IMR-90 (cell line): ENCODE measurements around the gene CIB1. TPM values are rescaled to one million over a fixed set of nuclear protein-coding genes. Genes with fewer than 3 reads are reported as not detected.

Source experiments
- ATAC-seq: fragments of 200-7000 bp; cut with Tn5 transposase; 2 replicates; pipeline ENCODE4 v1.9.1; 2020; ENCODE audit warnings: low read depth, mild to moderate bottlenecking, moderate library complexity
- BruUV-seq: library from RNA; stranded (reverse); fragments of 400-500 nt; replicated peaks from 2 replicates; lab custom pipeline; 2021; lab: Mats Ljungman, UMichigan
- CTCF ChIA-PET: fragments of 300-600 bp; formaldehyde crosslinking; extraction: SDS; loops from one replicate; lab custom pipeline; 2021; ENCODE audit warnings: antibody characterized with exemption; lab: Yijun Ruan, JAX
- POLR2A ChIA-PET: fragments of 300-600 bp; sonication (Branson Sonifier 250); formaldehyde crosslinking; loops from one replicate; lab custom pipeline; 2022; ENCODE audit warnings: antibody characterized with exemption; ENCODE audit not compliant: unreplicated experiment; lab: Charles Lee
- DNase-seq: peaks from one replicate; pipeline ENCODE4 v3.0.0; 2013
- H2AFZ ChIP-seq: replicated peaks from 2 replicates; pipeline ENCODE3; 2013; ENCODE audit warnings: low read length, mild to moderate bottlenecking; ENCODE audit not compliant: poor library complexity
- H2AK5ac ChIP-seq: 2 replicates; pipeline ENCODE4 v1.6.1; 2013; ENCODE audit warnings: low read depth, low read length, inconsistent platforms
- H2AK9ac ChIP-seq: replicated peaks from 2 replicates; pipeline ENCODE3; 2013; ENCODE audit warnings: mild to moderate bottlenecking, low read depth, low read length, moderate library complexity; ENCODE audit not compliant: poor library complexity
- H2BK120ac ChIP-seq: 2 replicates; pipeline ENCODE4 v1.6.1; 2013; ENCODE audit warnings: low read depth, low read length, inconsistent platforms
- H2BK15ac ChIP-seq: 3 replicates; pipeline ENCODE4 v1.6.1; 2013; ENCODE audit warnings: low read depth, low read length, inconsistent platforms
- H2BK20ac ChIP-seq: 2 replicates; pipeline ENCODE4 v1.6.1; 2013; ENCODE audit warnings: low read depth, mild to moderate bottlenecking, inconsistent platforms, low read length, moderate library complexity
- H2BK5ac ChIP-seq: 2 replicates; pipeline ENCODE4 v1.6.1; 2013; ENCODE audit warnings: mild to moderate bottlenecking, low read depth, low read length, inconsistent platforms; ENCODE audit not compliant: poor library complexity, severe bottlenecking
- H3K14ac ChIP-seq: replicated peaks from 2 replicates; pipeline ENCODE4 v1.6.1; 2013; ENCODE audit warnings: low read depth, low read length, inconsistent platforms
- H3K18ac ChIP-seq: 2 replicates; pipeline ENCODE4 v1.6.1; 2013; ENCODE audit warnings: low read depth, low read length, control low read depth
- H3K23ac ChIP-seq: 2 replicates; pipeline ENCODE4 v1.6.1; 2013; ENCODE audit warnings: low read depth, low read length, inconsistent platforms
- H3K27ac ChIP-seq: 2 replicates; pipeline ENCODE4 v1.5.1; 2013; ENCODE audit warnings: mild to moderate bottlenecking, control low read depth, low read length; ENCODE audit not compliant: insufficient read depth
- H3K27me3 ChIP-seq: 2 replicates; pipeline ENCODE4 v1.6.1; 2013; ENCODE audit warnings: low read length; ENCODE audit not compliant: control insufficient read depth, insufficient read depth
- H3K36me3 ChIP-seq: 2 replicates; pipeline ENCODE4 v1.6.1; 2013; ENCODE audit warnings: low read length, mixed read lengths; ENCODE audit not compliant: control insufficient read depth, insufficient read depth
- H3K4ac ChIP-seq: 2 replicates; pipeline ENCODE4 v1.6.1; 2013; ENCODE audit warnings: low read depth, low read length, inconsistent platforms
- H3K4me1 ChIP-seq: 2 replicates; pipeline ENCODE4 v1.6.1; 2013; ENCODE audit warnings: low read length, mixed read lengths; ENCODE audit not compliant: control insufficient read depth, insufficient read depth
- H3K4me2 ChIP-seq: 2 replicates; pipeline ENCODE4 v1.6.1; 2013; ENCODE audit warnings: low read depth, mild to moderate bottlenecking, control low read depth, low read length, moderate library complexity
- H3K4me3 ChIP-seq: 2 replicates; pipeline ENCODE4 v1.5.1; 2013; ENCODE audit warnings: low read depth, mild to moderate bottlenecking, control low read depth, low read length, moderate library complexity; ENCODE audit not compliant: insufficient read depth
- H3K56ac ChIP-seq: 2 replicates; pipeline ENCODE4 v1.6.1; 2013; ENCODE audit warnings: low read length, inconsistent platforms; ENCODE audit not compliant: insufficient read depth; ENCODE audit errors: extremely low read depth
- H3K79me1 ChIP-seq, 2 experiments: 2 replicates each; pipeline ENCODE4 v1.6.1; 2013; ENCODE audit warnings: low read length in 2 of 2, inconsistent platforms in 1 of 2, low read depth in 1 of 2
- H3K9ac ChIP-seq: 2 replicates; pipeline ENCODE4 v1.6.1; 2013; ENCODE audit warnings: low read depth, low read length, control low read depth
- H3K9me1 ChIP-seq: 2 replicates; pipeline ENCODE4 v1.6.1; 2013; ENCODE audit warnings: low read length, inconsistent platforms; ENCODE audit not compliant: insufficient read depth
- H3K9me3 ChIP-seq: 2 replicates; pipeline ENCODE4 v1.6.1; 2013; ENCODE audit warnings: low read length; ENCODE audit not compliant: control insufficient read depth, insufficient read depth
- H4K20me1 ChIP-seq: 2 replicates; pipeline ENCODE4 v1.6.1; 2013; ENCODE audit warnings: low read length, inconsistent platforms; ENCODE audit not compliant: insufficient read depth
- H4K5ac ChIP-seq: 2 replicates; pipeline ENCODE4 v1.6.1; 2013; ENCODE audit warnings: mild to moderate bottlenecking, low read depth, low read length, control low read depth
- H4K8ac ChIP-seq, 2 experiments: 2 replicates each; pipeline ENCODE4 v1.6.1; 2013; ENCODE audit warnings: low read depth in 2 of 2, low read length in 2 of 2, control low read depth in 1 of 2, inconsistent platforms in 1 of 2
- H4K91ac ChIP-seq: 2 replicates; pipeline ENCODE4 v1.6.1; 2013; ENCODE audit warnings: low read depth, low read length, inconsistent platforms; ENCODE audit not compliant: insufficient read depth
- BHLHE40 ChIP-seq: fragments of 150-350 bp; IDR thresholded peaks from 2 replicates; pipeline ENCODE4 v1.6.1; 2016; ENCODE audit warnings: mild to moderate bottlenecking, low read depth, low read length
- CEBPB ChIP-seq: IDR thresholded peaks from 2 replicates; pipeline ENCODE4 v1.6.1; 2012; ENCODE audit warnings: low read depth, low read length, improper control_type of control experiment
- CHD1 ChIP-seq: IDR thresholded peaks from 2 replicates; pipeline ENCODE4 v1.6.1; 2012; ENCODE audit warnings: low read depth, low read length, improper control_type of control experiment
- ELK1 ChIP-seq: fragments of 150-350 bp; IDR thresholded peaks from 2 replicates; pipeline ENCODE4 v1.6.1; 2016; ENCODE audit warnings: low read depth, mild to moderate bottlenecking, low read length, moderate library complexity, borderline replicate concordance
- FOS ChIP-seq: fragments of 150-350 bp; IDR thresholded peaks from 2 replicates; pipeline ENCODE4 v1.6.1; 2016; ENCODE audit warnings: low read depth, low read length
- MXI1 ChIP-seq: IDR thresholded peaks from 2 replicates; pipeline ENCODE4 v1.6.1; 2012; ENCODE audit warnings: low read depth, mild to moderate bottlenecking, low read length, moderate library complexity, borderline replicate concordance
- NFE2L2 ChIP-seq: fragments of 150-350 bp; IDR thresholded peaks from 2 replicates; pipeline ENCODE4 v1.6.1; 2016; ENCODE audit warnings: low read depth, mild to moderate bottlenecking, low read length
- POLR2A ChIP-seq: IDR thresholded peaks from 2 replicates; pipeline ENCODE4 v1.6.1; 2012; ENCODE audit warnings: mild to moderate bottlenecking, low read depth, low read length
- RAD21 ChIP-seq: IDR thresholded peaks from 2 replicates; pipeline ENCODE4 v1.6.1; 2012; ENCODE audit warnings: low read length, improper control_type of control experiment
- RCOR1 ChIP-seq: IDR thresholded peaks from 2 replicates; pipeline ENCODE4 v1.6.1; 2012; ENCODE audit warnings: mild to moderate bottlenecking, low read length, improper control_type of control experiment; ENCODE audit not compliant: insufficient replicate concordance
- RFX5 ChIP-seq: IDR thresholded peaks from 2 replicates; pipeline ENCODE4 v1.8.0; 2012; ENCODE audit warnings: low read depth, mild to moderate bottlenecking, low read length, moderate library complexity
- SMC3 ChIP-seq: fragments of 150-350 bp; IDR thresholded peaks from 2 replicates; pipeline ENCODE4 v1.6.1; 2016; ENCODE audit warnings: low read depth, mild to moderate bottlenecking, antibody characterized with exemption, low read length, moderate library complexity
- whole genome bisulfite sequencing, 2 experiments: methylation state at CpG; one replicate each; pipeline versions ENCODE4 v1.1.5 to v1.1.7; 2013; ENCODE audit warnings: missing lambda C conversion rate in 2 of 2; ENCODE audit not compliant: insufficient read length in 1 of 2; ENCODE audit errors: extremely low coverage in 2 of 2; 5-methylcytosine and 5-hydroxymethylcytosine counted together
- dilution Hi-C: fragments of 300-500 bp; cut with HindIII; formaldehyde crosslinking; loops from one replicate; pipeline ENCODE4 v1.14.3; 2018; ENCODE audit warnings: low sequenced_read_pairs; ENCODE audit not compliant: unreplicated experiment
- in situ Hi-C: fragments of 300-500 bp; cut with MboI; formaldehyde crosslinking; loops from 3 replicates; pipeline ENCODE4 v1.14.3; 2019; ENCODE audit warnings: low sequenced_read_pairs, inconsistent platforms, mixed read lengths
- intact Hi-C: fragments of 100-400 bp; cut with micrococcal nuclease; formaldehyde crosslinking; loops from 2 replicates; pipeline ENCODE4 v1.10.0; 2022
- polyA plus RNA-seq, 3 experiments: library from polyadenylated mRNA; depleted of rRNA; stranded (reverse); fragments of >200 nt; gene quantifications; 2 replicates each; pipeline ENCODE4 v1.2.3, GENCODE V29; 2012; ENCODE audit warnings: low replicate concordance in 1 of 3
- total RNA-seq: library from RNA; depleted of rRNA; stranded (reverse); fragments of >200 nt; gene quantifications from 2 replicates; pipeline ENCODE4 v1.2.3, GENCODE V29; 2012

CIB1 gene
- total and polyA plus RNA-seq, 2 of the 4 experiments (the other 2 are of a cell fraction) = 31.5 to 94.1 TPM

DNA sequence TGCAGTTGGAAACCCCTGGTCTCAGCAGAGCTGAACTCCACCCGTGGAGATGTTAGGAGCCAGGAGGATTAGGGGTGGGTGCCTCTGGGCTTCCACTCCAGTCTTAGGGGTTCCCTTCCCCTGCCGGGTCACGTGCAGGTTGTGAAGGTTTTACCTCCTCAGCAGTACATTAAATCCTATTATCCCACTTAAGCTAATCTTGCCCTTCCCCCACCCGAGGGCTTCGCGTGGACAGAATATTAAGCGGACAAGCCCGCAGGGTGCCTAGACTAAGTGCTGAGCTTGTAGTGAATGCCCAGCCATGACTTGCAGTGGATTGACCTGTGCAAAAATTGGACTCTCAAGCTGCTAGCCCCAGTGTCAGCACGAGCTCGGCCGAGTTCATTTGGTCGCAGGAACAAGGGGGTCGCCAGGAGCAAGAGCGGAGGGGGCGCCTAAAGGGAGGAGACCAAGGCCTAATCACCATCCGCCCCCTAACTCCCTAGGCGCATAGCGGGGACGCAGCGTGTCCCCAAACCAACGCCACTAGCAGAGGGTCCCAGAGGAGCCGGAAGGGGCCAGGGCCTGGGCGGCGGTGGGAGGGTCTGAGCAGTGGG is 33.1 kb downstream of the CIB1 start:
- Histone ChIP-seq H4K91ac (peak overlapping the region; percentile 30), H3K4me2 (peak overlapping the region; percentile 66), H4K20me1 (no peaks in the 10 kb centered on the region; the same call in 1 of the 2 replicates), H2BK15ac (no peak overlapping the region), H3K4me1 (peaks cover 8% of the 10 kb centered on the region), H3K14ac (peak overlapping the region; percentile 62; the same call in 1 of the 2 replicates), H2BK5ac (peak overlapping the region; percentile 42), H3K27ac (peak overlapping the region; percentile 11; the same call in 1 of the 2 replicates), H3K9me3 (no peaks in the 10 kb centered on the region), H3K23ac (0 out of 2 replicates have a peak overlapping the region, but pooled peaks have one; percentile 30), H2BK120ac (no peak overlapping the region), H3K79me1 (peaks cover 27 to 28% of the 10 kb centered on the region in 2 experiments; a peak in 3 of 4 replicates), H3K27me3 (no peaks in the 10 kb centered on the region), H3K18ac (peak overlapping the region; percentile 5; the same call in 1 of the 2 replicates), H4K5ac (peak overlapping the region; percentile 48), H2AK9ac (peak overlapping the region; percentile 59), H3K36me3 (no peaks in the 10 kb centered on the region; the same call in 1 of the 2 replicates), H4K8ac (peak overlapping the region; percentile 82 to 92), H3K56ac (no peak overlapping the region), H3K4me3 (peak overlapping the region; percentile 91), H2AK5ac (peak overlapping the region; percentile 27), H3K9ac (peak overlapping the region; percentile 58), H3K9me1 (peaks cover 7% of the 10 kb centered on the region; the same call in 1 of the 2 replicates), H3K4ac (peak overlapping the region; percentile 80), H2AFZ (peak overlapping the region; percentile 93), H2BK20ac (no peak overlapping the region)
- ChIA-PET CTCF (interaction anchor here (2.1 kb wide), 1 partner anchor 21 kb away, joined by 6 read pairs; no protein-coding TSS in a partner anchor), POLR2A (interaction anchor here (0.5 to 0.7 kb wide), 2 partner anchors 11 to 427 kb away, joined by 4 to 12 read pairs; no protein-coding TSS in a partner anchor)
- WGBS, 2 experiments = 33% methylated on average over 1 of the region's 24 CpGs; no CpG with 5 or more reads in 1 of the 2 experiments
- DNase-seq (no peak), ATAC-seq (no peak; the same call in 1 of the 2 replicates)
- intact Hi-C loops (no loop called here), dilution Hi-C loops (no loop called here), in situ Hi-C loops (no loop called here)
- TF ChIP-seq RFX5 (no peak), CHD1 (no peak), NFE2L2 (no peak), RAD21 (no peak), CEBPB (no peak), POLR2A (no peak), RCOR1 (no peak), SMC3 (no peak), FOS (no peak), ELK1 (no peak), BHLHE40 (no peak), MXI1 (no peak)
- no TSS peak for BruUV-seq
